ENCODE results near the gene FILIP1. TPM values are rescaled to one million over a fixed set of nuclear protein-coding genes. Genes with fewer than 3 reads are reported as not detected.

Gene FILIP1
- total and polyA plus RNA-seq, 2 donors (not counting 1 experiment from before 2014, with no cell fraction given), result 0.33 to 2.3 TPM

DNA sequence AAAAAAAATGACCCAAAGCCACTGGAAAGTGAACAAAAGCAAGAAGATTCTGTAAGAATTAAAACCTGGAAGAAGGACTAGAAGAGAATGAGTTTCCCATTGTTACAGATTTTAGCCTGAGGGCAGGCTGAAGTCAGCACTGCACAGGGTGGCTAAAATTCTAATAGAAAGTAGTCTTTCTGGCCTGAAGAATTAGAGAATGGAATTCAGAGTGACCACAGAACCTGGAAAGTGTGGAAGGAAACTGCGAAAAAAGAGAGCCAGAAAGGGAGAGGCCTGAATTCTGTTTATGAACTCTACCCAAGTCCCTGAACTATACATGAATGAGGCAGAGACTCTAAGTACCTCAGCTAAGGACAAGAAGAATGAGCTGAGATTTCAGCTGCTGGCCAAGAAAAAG lies 38.9 kb upstream of the FILIP1 start:
- H4K20me1 ChIP-seq (ENCODE audit: control insufficient read depth, extremely low read depth, insufficient read depth, low read length), result no peaks in the 10 kb centered on the region
- no peaks in the 10 kb centered on the region for H3K79me2 ChIP-seq (ENCODE audit: control insufficient read depth, insufficient read depth, low read length)
- H3K27me3 ChIP-seq (ENCODE audit: control insufficient read depth, insufficient read depth, low read length), result no peaks in the 10 kb centered on the region
- no peak overlapping the region for H3K9ac ChIP-seq (ENCODE audit: insufficient read depth, low read length)
- H3K27ac ChIP-seq (ENCODE audit: insufficient read depth, low read length), result no peak overlapping the region
- no peak overlapping the region for H3K4me2 ChIP-seq (ENCODE audit: extremely low read depth, insufficient read depth, low read length)
- DNase-seq (ENCODE audit: low read depth in 2 of 2), result peak in 1 of 2 donors; percentile 60
- no peaks in the 10 kb centered on the region for H3K36me3 ChIP-seq (ENCODE audit: control insufficient read depth, insufficient read depth, low read length)
- no peaks in the 10 kb centered on the region for H3K9me3 ChIP-seq (ENCODE audit: control insufficient read depth, insufficient read depth, low read depth, low read length)
- H2AFZ ChIP-seq (ENCODE audit: low read length), result no peak overlapping the region
- H3K4me1 ChIP-seq (ENCODE audit: control insufficient read depth, extremely low read depth, insufficient read depth, low read length), result peaks cover 4% of the 10 kb centered on the region
- no peak overlapping the region for H3K4me3 ChIP-seq (replicated peaks in 1 of 4; ENCODE audit: control extremely low read depth in 1 of 4, insufficient read depth in 1 of 4, low read depth in 3 of 4, low read length in 4 of 4)
- no peak for TF ChIP-seq EZH2 (IDR thresholded peaks at IDR 0.05; ENCODE audit: low read length, missing control alignments)
- TF ChIP-seq CTCF (conservative IDR thresholded peaks at IDR 0.05 in 1 of 2, IDR thresholded peaks at IDR 0.05 in 1 of 2; ENCODE audit: low read depth in 1 of 2, low read length in 2 of 2), result no peak

- H3K4me2 ChIP-seq (ENCODE audit: extremely low read depth, insufficient read depth, low read length), result no peak overlapping the region
- no peak overlapping the region for H3K4me3 ChIP-seq (replicated peaks in 1 of 4; ENCODE audit: control extremely low read depth in 1 of 4, insufficient read depth in 1 of 4, low read depth in 3 of 4, low read length in 4 of 4)
- H2AFZ ChIP-seq (ENCODE audit: low read length), result no peak overlapping the region
- no peak overlapping the region for H3K27ac ChIP-seq (ENCODE audit: insufficient read depth, low read length)
- H3K27me3 ChIP-seq (ENCODE audit: control insufficient read depth, insufficient read depth, low read length), result no peaks in the 10 kb centered on the region
- TF ChIP-seq CTCF (conservative IDR thresholded peaks at IDR 0.05 in 1 of 2, IDR thresholded peaks at IDR 0.05 in 1 of 2; ENCODE audit: low read depth in 1 of 2, low read length in 2 of 2) (no peak), EZH2 (IDR thresholded peaks at IDR 0.05; ENCODE audit: low read length, missing control alignments) (no peak)
- no peaks in the 10 kb centered on the region for H3K79me2 ChIP-seq (ENCODE audit: control insufficient read depth, insufficient read depth, low read length)
- H4K20me1 ChIP-seq (ENCODE audit: control insufficient read depth, extremely low read depth, insufficient read depth, low read length), result no peaks in the 10 kb centered on the region
- no peak for DNase-seq (ENCODE audit: low read depth in 2 of 2)
- no peaks in the 10 kb centered on the region for H3K9me3 ChIP-seq (ENCODE audit: control insufficient read depth, insufficient read depth, low read depth, low read length)
- peaks cover 4% of the 10 kb centered on the region for H3K4me1 ChIP-seq (ENCODE audit: control insufficient read depth, extremely low read depth, insufficient read depth, low read length)
- no peak overlapping the region for H3K9ac ChIP-seq (ENCODE audit: insufficient read depth, low read length)
- no peaks in the 10 kb centered on the region for H3K36me3 ChIP-seq (ENCODE audit: control insufficient read depth, insufficient read depth, low read length)
Measured at GRCh38 chr6:75531174-75531573, 37.6 kb upstream of the FILIP1 start.

DNA sequence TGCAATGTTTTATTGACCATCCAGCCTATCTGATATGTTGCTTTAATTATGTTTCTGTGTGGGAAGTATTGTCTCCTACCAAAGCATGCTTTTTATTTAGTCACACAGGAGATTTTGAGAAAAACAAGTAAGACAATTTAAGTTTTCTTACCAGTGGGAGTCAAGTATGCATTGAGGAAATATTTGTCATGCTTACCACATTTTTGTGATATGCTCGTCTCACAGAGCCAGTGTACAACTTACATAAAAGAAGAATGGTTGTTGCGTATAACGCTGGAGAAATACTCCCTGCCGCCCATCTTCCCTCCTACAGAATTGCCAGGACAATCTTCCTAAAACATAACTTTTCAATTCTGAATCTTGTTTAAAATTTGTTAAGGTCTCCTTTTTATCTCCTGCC lies 37.1 kb upstream of the FILIP1 start:
- Histone ChIP-seq H3K9me3 (ENCODE audit: control insufficient read depth, insufficient read depth, low read depth, low read length) (no peaks in the 10 kb centered on the region), H3K4me1 (ENCODE audit: control insufficient read depth, extremely low read depth, insufficient read depth, low read length) (peaks cover 4% of the 10 kb centered on the region), H4K20me1 (ENCODE audit: control insufficient read depth, extremely low read depth, insufficient read depth, low read length) (no peaks in the 10 kb centered on the region), H3K9ac (ENCODE audit: insufficient read depth, low read length) (no peak overlapping the region), H3K79me2 (ENCODE audit: control insufficient read depth, insufficient read depth, low read length) (no peaks in the 10 kb centered on the region), H3K36me3 (ENCODE audit: control insufficient read depth, insufficient read depth, low read length) (no peaks in the 10 kb centered on the region), H3K27ac (ENCODE audit: insufficient read depth, low read length) (no peak overlapping the region), H3K4me2 (ENCODE audit: extremely low read depth, insufficient read depth, low read length) (no peak overlapping the region), H3K27me3 (ENCODE audit: control insufficient read depth, insufficient read depth, low read length) (no peaks in the 10 kb centered on the region), H3K4me3 (replicated peaks in 1 of 4; ENCODE audit: control extremely low read depth in 1 of 4, insufficient read depth in 1 of 4, low read depth in 3 of 4, low read length in 4 of 4) (no peak overlapping the region), H2AFZ (ENCODE audit: low read length) (no peak overlapping the region)
- TF ChIP-seq EZH2 (IDR thresholded peaks at IDR 0.05; ENCODE audit: low read length, missing control alignments) (no peak), CTCF (conservative IDR thresholded peaks at IDR 0.05 in 1 of 2, IDR thresholded peaks at IDR 0.05 in 1 of 2; ENCODE audit: low read depth in 1 of 2, low read length in 2 of 2) (no peak)
- DNase-seq (ENCODE audit: low read depth in 2 of 2), result peak in 1 of 2 donors; percentile 52

Data from fibroblast of lung (primary cell).